Loucy (cell line): ENCODE data around the gene SIRT7.
A peak's percentile ranks its signal among the peaks of the same experiment; 100 is the strongest.

ENCODE experiments used
- H2AFZ ChIP-seq: fragments of 200-600 bp; sonication (generic); 2 replicates; pipeline ENCODE4 v1.6.0; 2016; ENCODE audit warnings: antibody characterized with exemption, mild to moderate bottlenecking, low read length, moderate library complexity
- H3F3A ChIP-seq: fragments of 200-600 bp; 2 replicates; pipeline ENCODE4 v1.6.0; 2016; ENCODE audit warnings: antibody characterized with exemption, low read depth, mild to moderate bottlenecking
- H3K27me3 ChIP-seq: fragments of 200-600 bp; sonication (generic); 2 replicates; pipeline ENCODE4 v1.6.1; 2014; ENCODE audit warnings: low read length, mild to moderate bottlenecking; ENCODE audit not compliant: insufficient read depth, poor library complexity, severe bottlenecking
- H3K36me3 ChIP-seq: fragments of 200-600 bp; sonication (generic); 2 replicates; pipeline ENCODE4 v1.6.1; 2016; ENCODE audit warnings: low read length; ENCODE audit not compliant: insufficient read depth
- H3K4me1 ChIP-seq: fragments of 200-600 bp; sonication (generic); 2 replicates; pipeline ENCODE4 v1.5.1; 2014; ENCODE audit warnings: low read length, mild to moderate bottlenecking; ENCODE audit not compliant: insufficient read depth, poor library complexity, severe bottlenecking
- H3K4me2 ChIP-seq: fragments of 200-600 bp; sonication (generic); 2 replicates; pipeline ENCODE4 v1.6.0; 2014; ENCODE audit warnings: antibody characterized with exemption, low read length, low read depth, mild to moderate bottlenecking; ENCODE audit not compliant: poor library complexity, severe bottlenecking
- H3K4me3 ChIP-seq: fragments of 200-600 bp; sonication (generic); 2 replicates; pipeline ENCODE4 v1.5.1; 2014; ENCODE audit warnings: low read length, mild to moderate bottlenecking, mixed read lengths; ENCODE audit not compliant: poor library complexity, severe bottlenecking
- H3K79me2 ChIP-seq: fragments of 200-600 bp; sonication (generic); 2 replicates; pipeline ENCODE4 v1.6.1; 2014; ENCODE audit warnings: low read length; ENCODE audit not compliant: insufficient read depth
- H3K9ac ChIP-seq: fragments of 200-600 bp; sonication (generic); 2 replicates; pipeline ENCODE4 v1.6.0; 2014; ENCODE audit warnings: mild to moderate bottlenecking, low read depth, low read length, moderate library complexity; ENCODE audit not compliant: poor library complexity, severe bottlenecking
- H3K9me2 ChIP-seq: fragments of 200-600 bp; sonication (generic); replicated peaks from 2 replicates; pipeline ENCODE4 v1.6.1; 2016; ENCODE audit warnings: low read depth, low read length, mixed read lengths
- H3K9me3 ChIP-seq: fragments of 200-600 bp; sonication (generic); 2 replicates; pipeline ENCODE4 v1.6.1; 2014; ENCODE audit warnings: mild to moderate bottlenecking, antibody characterized with exemption, low read length, low read depth; ENCODE audit not compliant: insufficient read depth
- H4K20me1 ChIP-seq: fragments of 200-600 bp; sonication (generic); 2 replicates; pipeline ENCODE4 v1.6.0; 2014; ENCODE audit warnings: antibody characterized with exemption, low read length, mild to moderate bottlenecking; ENCODE audit not compliant: insufficient read depth, poor library complexity, severe bottlenecking
- CTCF ChIP-seq: fragments of 200-600 bp; sonication (generic); conservative IDR thresholded peaks from 2 replicates; pipeline ENCODE4 v1.5.1; 2014; ENCODE audit warnings: mild to moderate bottlenecking, antibody characterized with exemption, low read length
- EZH2phosphoT487 ChIP-seq: fragments of 200-600 bp; IDR thresholded peaks from 2 replicates; pipeline ENCODE4 v1.6.1; 2018; ENCODE audit warnings: antibody characterized with exemption, mild to moderate bottlenecking, moderate library complexity, borderline replicate concordance

SIRT7 gene

GRCh38 chr17:81863833-81864768, 53.9 kb downstream of the SIRT7 start:
- Histone ChIP-seq H3K9me3 (no peaks in the 10 kb centered on the region), H3K4me1 (peaks cover 19% of the 10 kb centered on the region), H3K4me3 (peak overlapping the region; percentile 99), H3K9ac (peak overlapping the region; percentile 53), H2AFZ (no peak overlapping the region), H3K36me3 (peaks cover 16% of the 10 kb centered on the region), H3K4me2 (peak overlapping the region; percentile 87), H4K20me1 (peaks cover 36% of the 10 kb centered on the region), H3K27me3 (no peaks in the 10 kb centered on the region), H3K79me2 (peaks cover 83% of the 10 kb centered on the region), H3K9me2 (no peaks in the 10 kb centered on the region), H3F3A (no peaks in the 10 kb centered on the region; the same call in 1 of the 2 replicates)
- TF ChIP-seq EZH2phosphoT487: no peak
- peak; percentile 35; the same call in 1 of the 2 replicates for TF ChIP-seq CTCF

- Histone ChIP-seq H3K79me2 (peaks cover 83% of the 10 kb centered on the region), H3K9me2 (no peaks in the 10 kb centered on the region), H3K4me1 (peaks cover 25% of the 10 kb centered on the region), H3K4me2 (peak overlapping the region; percentile 87), H3F3A (no peaks in the 10 kb centered on the region; the same call in 1 of the 2 replicates), H4K20me1 (peaks cover 36% of the 10 kb centered on the region), H3K36me3 (peaks cover 8% of the 10 kb centered on the region; the same call in 1 of the 2 replicates), H3K9ac (peak overlapping the region; percentile 53), H3K27me3 (no peaks in the 10 kb centered on the region), H2AFZ (no peak overlapping the region), H3K9me3 (no peaks in the 10 kb centered on the region), H3K4me3 (peak overlapping the region; percentile 99)
- TF ChIP-seq EZH2phosphoT487 (no peak), CTCF (no peak)
Measured at GRCh38 chr17:81863123-81863675, 54.8 kb downstream of the SIRT7 start.
